Endothelial cell of umbilical vein (primary cell): ENCODE measurements around the gene GFRA3. TPM values are rescaled to one million over a fixed set of nuclear protein-coding genes. Genes with fewer than 3 reads are reported as not detected.

Experiments
- BruUV-seq: library from RNA; stranded (reverse); fragments of 400-500 nt; replicated peaks from 2 replicates; lab custom pipeline; 2021; lab: Mats Ljungman, UMichigan
- CTCF ChIA-PET: fragments of 300-600, 350-600 bp; sonication (Branson Sonifier 250); formaldehyde crosslinking; loops from one replicate; lab custom pipeline; 2021; ENCODE audit warnings: antibody characterized with exemption, inconsistent platforms; lab: Charles Lee
- POLR2A ChIA-PET: fragments of 300-600, 350-600 bp; sonication (Branson Sonifier 250); formaldehyde crosslinking; loops from one replicate; lab custom pipeline; 2021; ENCODE audit warnings: antibody characterized with exemption, inconsistent platforms; lab: Charles Lee
- DNase-seq: peaks from one replicate; pipeline ENCODE4 v3.0.0-alpha.2; 2011; ENCODE audit warnings: low read depth, low spot score
- FAIRE-seq: peaks from 2 replicates; lab custom pipeline; 2011; peaks lifted over from hg19 to GRCh38; lab: Jason Lieb, UNC
- H2AFZ ChIP-seq: 2 replicates; pipeline ENCODE4 v1.6.0; 2012; ENCODE audit warnings: low read depth, low read length, control low read depth, inconsistent platforms
- H3K27ac ChIP-seq: 2 replicates; pipeline ENCODE4 v1.5.1; 2011; ENCODE audit warnings: low read depth, mild to moderate bottlenecking, control low read depth, low read length, moderate library complexity; ENCODE audit not compliant: insufficient read depth
- H3K27me3 ChIP-seq, 2 experiments: 2 replicates each; pipeline versions ENCODE4 v1.6.0 to v1.6.1; 2011; ENCODE audit warnings: low read length in 2 of 2, mixed read lengths in 1 of 2; ENCODE audit not compliant: control insufficient read depth in 2 of 2, insufficient read depth in 2 of 2
- H3K36me3 ChIP-seq, 2 experiments: 2 replicates in 1 of 2; 3 replicates in 1 of 2; pipeline ENCODE4 v1.5.1; 2011; ENCODE audit warnings: low read length in 2 of 2, mild to moderate bottlenecking in 1 of 2, moderate library complexity in 1 of 2; ENCODE audit not compliant: control insufficient read depth in 2 of 2, insufficient read depth in 2 of 2; ENCODE audit errors: extremely low read depth in 1 of 2
- H3K4me1 ChIP-seq: 3 replicates; pipeline ENCODE4 v1.5.1; 2011; ENCODE audit warnings: mild to moderate bottlenecking, low read length; ENCODE audit not compliant: control insufficient read depth, insufficient read depth; ENCODE audit errors: extremely low read depth
- H3K4me2 ChIP-seq: 2 replicates; pipeline ENCODE4 v1.6.1; 2011; ENCODE audit warnings: low read length, control low read depth, mixed read lengths; ENCODE audit not compliant: insufficient read depth
- H3K4me3 ChIP-seq, 3 experiments: fragments of 200-600 bp in 1 of 3; sonication (generic), shearing (Covaris generic) in 1 of 3; replicated peaks in 1 of 3; 2 replicates each; pipeline ENCODE4 v1.5.1; 2011 to 2016; ENCODE audit warnings: control low read depth in 3 of 3, low read length in 3 of 3, mild to moderate bottlenecking in 2 of 3, inconsistent platforms in 1 of 3, low read depth in 1 of 3, moderate library complexity in 1 of 3; ENCODE audit not compliant: insufficient read depth in 1 of 3
- H3K79me2 ChIP-seq: 2 replicates; pipeline ENCODE4 v1.6.0; 2012; ENCODE audit warnings: low read length, inconsistent platforms; ENCODE audit not compliant: control insufficient read depth, insufficient read depth
- H3K9ac ChIP-seq: replicated peaks from 2 replicates; pipeline ENCODE3; 2011; ENCODE audit warnings: low read length, control low read depth; ENCODE audit not compliant: insufficient read depth; ENCODE audit errors: extremely low read depth
- H3K9me1 ChIP-seq: replicated peaks from 3 replicates; pipeline ENCODE4 v1.6.0; 2011; ENCODE audit warnings: mild to moderate bottlenecking, low read length; ENCODE audit not compliant: control insufficient read depth, insufficient read depth; ENCODE audit errors: extremely low read depth
- H3K9me3 ChIP-seq: replicated peaks from 2 replicates; pipeline ENCODE4 v1.5.1; 2012; ENCODE audit warnings: low read length, inconsistent platforms; ENCODE audit not compliant: control insufficient read depth, insufficient read depth
- H4K20me1 ChIP-seq: replicated peaks from 2 replicates; pipeline ENCODE3; 2011; ENCODE audit warnings: mild to moderate bottlenecking, low read length; ENCODE audit not compliant: control insufficient read depth, insufficient read depth; ENCODE audit errors: extremely low read depth
- EZH2 ChIP-seq: IDR thresholded peaks from 2 replicates; pipeline ENCODE4 v1.6.1; 2012; ENCODE audit warnings: borderline replicate concordance, low read depth, mild to moderate bottlenecking, moderate library complexity, low read length, inconsistent platforms; ENCODE audit not compliant: severe bottlenecking
- FOS ChIP-seq: IDR thresholded peaks from 2 replicates; pipeline ENCODE4 v1.6.1; 2011; ENCODE audit warnings: mild to moderate bottlenecking, low read length, moderate library complexity, borderline replicate concordance; ENCODE audit not compliant: insufficient read depth
- GATA2 ChIP-seq: IDR thresholded peaks from 2 replicates; pipeline ENCODE4 v1.7.0; 2011; ENCODE audit warnings: low read depth, mild to moderate bottlenecking, moderate library complexity, mixed read lengths, low read length; ENCODE audit not compliant: insufficient read length, insufficient read depth
- JUN ChIP-seq: IDR thresholded peaks from 2 replicates; pipeline ENCODE4 v1.6.1; 2011; ENCODE audit warnings: borderline replicate concordance, low read depth; ENCODE audit not compliant: insufficient read length, insufficient read depth
- MYC ChIP-seq: IDR thresholded peaks from one replicate; pipeline ENCODE4 v1.6.1; 2011; ENCODE audit warnings: mild to moderate bottlenecking, low read depth, low read length
- POLR2A ChIP-seq: IDR thresholded peaks from 2 replicates; pipeline ENCODE4 v1.6.1; 2012; ENCODE audit warnings: low read depth, mild to moderate bottlenecking, control low read depth, low read length
- POLR2AphosphoS5 ChIP-seq: IDR thresholded peaks from 2 replicates; pipeline ENCODE4 v1.6.1; 2012; ENCODE audit warnings: low read depth, mild to moderate bottlenecking, control low read depth, low read length, moderate library complexity; ENCODE audit not compliant: insufficient read depth
- dilution Hi-C: fragments of 300-500 bp; cut with MboI; formaldehyde crosslinking; loops from one replicate; pipeline ENCODE4 v1.15.0; 2019; ENCODE audit warnings: low sequenced_read_pairs; ENCODE audit not compliant: extremely low pct_ligation_motif_present
- intact Hi-C: fragments of 100-400 bp; cut with micrococcal nuclease; formaldehyde crosslinking; loops from one replicate; pipeline ENCODE4 v1.10.0; 2022
- polyA plus RNA-seq, 4 experiments: library from polyadenylated mRNA; depleted of rRNA in 3 of 4; stranded (reverse) in 3 of 4; unstranded in 1 of 4; fragments of >200 nt; gene quantifications; 2 replicates each; pipeline versions ENCODE4 v1.2.1 to v1.2.3, GENCODE V29; 2011 to 2012; ENCODE audit warnings: missing spikeins in 1 of 4
- total RNA-seq: library from RNA; stranded (reverse); gene quantifications from 2 replicates; pipeline ENCODE4 v1.2.3, GENCODE V29; 2021
- TF ChIP-seq, protein P1 (sequence below), 2 donors: IDR thresholded peaks; 1 replicate in 1 of 2; 2 replicates in 1 of 2; pipeline ENCODE4 v1.5.1; 2011; ENCODE audit warnings: low read length in 2 of 2, mild to moderate bottlenecking in 2 of 2, moderate library complexity in 2 of 2, control low read depth in 1 of 2, inconsistent platforms in 1 of 2, low read depth in 1 of 2; ENCODE audit not compliant: insufficient read depth in 1 of 2; ENCODE audit errors: extremely low read depth in 1 of 2
- TF ChIP-seq, protein P2 (sequence below): IDR thresholded peaks from 2 replicates; pipeline ENCODE4 v1.6.1; 2011; ENCODE audit not compliant: insufficient read depth, insufficient read length

GFRA3 gene
- total and polyA plus RNA-seq, 2 donors (not counting 3 experiments of a cell fraction or from before 2014, with no cell fraction given), result 0.10 TPM; not detected in 1

- POLR2A ChIA-PET, result no interaction called here
Measured at GRCh38 chr5:138303372-138303771, 29.0 kb upstream of the GFRA3 start.

DNA sequence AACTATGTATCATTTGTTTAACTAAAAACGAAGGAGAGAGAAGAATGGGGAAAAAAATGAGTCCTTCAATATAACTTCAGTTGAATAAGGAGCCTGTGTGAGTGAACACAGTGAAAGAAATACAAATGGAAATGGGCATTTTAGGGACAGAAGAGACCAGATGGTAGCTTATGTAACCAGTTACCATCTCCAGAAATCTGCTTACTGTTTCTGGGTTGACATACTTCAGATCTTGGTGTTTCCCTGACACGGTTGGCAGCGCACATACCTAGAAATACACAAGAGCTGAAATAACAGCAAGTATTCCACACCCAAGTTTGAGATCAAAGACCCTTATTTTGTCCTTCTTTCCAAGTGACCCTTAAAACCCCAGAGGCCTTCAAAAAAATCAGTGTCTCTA, 14.9 kb upstream of the GFRA3 start:
- ChIA-PET POLR2A (no interaction called here), CTCF (no interaction called here)
- TF ChIP-seq FOS, result no peak
- TF ChIP-seq JUN, result no peak
- no peak for TF ChIP-seq POLR2A
- no peak for TF ChIP-seq GATA2
- TF ChIP-seq, protein P1, sequence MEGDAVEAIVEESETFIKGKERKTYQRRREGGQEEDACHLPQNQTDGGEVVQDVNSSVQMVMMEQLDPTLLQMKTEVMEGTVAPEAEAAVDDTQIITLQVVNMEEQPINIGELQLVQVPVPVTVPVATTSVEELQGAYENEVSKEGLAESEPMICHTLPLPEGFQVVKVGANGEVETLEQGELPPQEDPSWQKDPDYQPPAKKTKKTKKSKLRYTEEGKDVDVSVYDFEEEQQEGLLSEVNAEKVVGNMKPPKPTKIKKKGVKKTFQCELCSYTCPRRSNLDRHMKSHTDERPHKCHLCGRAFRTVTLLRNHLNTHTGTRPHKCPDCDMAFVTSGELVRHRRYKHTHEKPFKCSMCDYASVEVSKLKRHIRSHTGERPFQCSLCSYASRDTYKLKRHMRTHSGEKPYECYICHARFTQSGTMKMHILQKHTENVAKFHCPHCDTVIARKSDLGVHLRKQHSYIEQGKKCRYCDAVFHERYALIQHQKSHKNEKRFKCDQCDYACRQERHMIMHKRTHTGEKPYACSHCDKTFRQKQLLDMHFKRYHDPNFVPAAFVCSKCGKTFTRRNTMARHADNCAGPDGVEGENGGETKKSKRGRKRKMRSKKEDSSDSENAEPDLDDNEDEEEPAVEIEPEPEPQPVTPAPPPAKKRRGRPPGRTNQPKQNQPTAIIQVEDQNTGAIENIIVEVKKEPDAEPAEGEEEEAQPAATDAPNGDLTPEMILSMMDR (IDR thresholded peaks at IDR 0.05; ENCODE audit: extremely low read depth in 1 of 2, insufficient read depth in 1 of 2, low read depth in 1 of 2, low read length in 2 of 2), result no peak
- no peak for TF ChIP-seq POLR2AphosphoS5
- TF ChIP-seq, protein P2, sequence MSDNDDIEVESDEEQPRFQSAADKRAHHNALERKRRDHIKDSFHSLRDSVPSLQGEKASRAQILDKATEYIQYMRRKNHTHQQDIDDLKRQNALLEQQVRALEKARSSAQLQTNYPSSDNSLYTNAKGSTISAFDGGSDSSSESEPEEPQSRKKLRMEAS, result no peak
- no peak for TF ChIP-seq MYC
- TF ChIP-seq EZH2, result no peak

More at GRCh38 chr5:138303372-138303771, 29.0 kb upstream of the GFRA3 start:
- BruUV-seq, result no TSS peak
- dilution Hi-C loops, result no loop called here
- no peak overlapping the region for H3K4me3 ChIP-seq
- no peak overlapping the region for H3K27ac ChIP-seq
- FAIRE-seq (no peak), DNase-seq (peak; percentile 12)
- H3K79me2 ChIP-seq, result no peaks in the 10 kb centered on the region
- TF ChIP-seq MYC, result no peak
- peak; percentile 26 for TF ChIP-seq FOS
- H3K36me3 ChIP-seq, result peaks cover 0 to 2% of the 10 kb centered on the region in 2 experiments
- H3K27me3 ChIP-seq, result no peaks in the 10 kb centered on the region
- H4K20me1 ChIP-seq, result no peaks in the 10 kb centered on the region
- no peak overlapping the region for H2AFZ ChIP-seq
- no peak overlapping the region for H3K9ac ChIP-seq
- intact Hi-C loops, result no loop called here
- CTCF ChIA-PET, result no interaction called here
- H3K4me2 ChIP-seq, result no peak overlapping the region
- no peaks in the 10 kb centered on the region for H3K9me1 ChIP-seq
- H3K9me3 ChIP-seq, result no peaks in the 10 kb centered on the region
- H3K4me1 ChIP-seq, result no peaks in the 10 kb centered on the region

More for the DNA sequence above, 14.9 kb upstream of the GFRA3 start:
- Histone ChIP-seq H3K36me3 (no peaks in the 10 kb centered on the region), H3K9me1 (no peaks in the 10 kb centered on the region), H3K4me1 (no peaks in the 10 kb centered on the region), H2AFZ (no peak overlapping the region), H3K4me3 (no peak overlapping the region), H3K9ac (no peak overlapping the region), H3K79me2 (no peaks in the 10 kb centered on the region), H3K27ac (no peak overlapping the region), H4K20me1 (no peaks in the 10 kb centered on the region), H3K27me3 (no peaks in the 10 kb centered on the region), H3K4me2 (no peak overlapping the region), H3K9me3 (no peaks in the 10 kb centered on the region)
- dilution Hi-C loops, result no loop called here
- intact Hi-C loops, result no loop called here
- no TSS peak for BruUV-seq
- FAIRE-seq (no peak), DNase-seq (no peak)
